HG02973 (cell line): ENCODE results near the gene IGF2BP2.
"Not testable (repeated sequence)": the region's sequence is repeated elsewhere in the genome, so short reads cannot be mapped to it uniquely, and the experiment has no call there.

ENCODE experiments used
- ATAC-seq: cut with Tn5 transposase; IDR thresholded peaks from one replicate; pipeline ENCODE4 v1.9.1; 2021; ENCODE audit warnings: moderate library complexity; ENCODE audit not compliant: unreplicated experiment

IGF2BP2 gene

GRCh38 chr3:185838417-185838989, 13.7 kb upstream of the IGF2BP2 start:
- ATAC-seq, result not testable (repeated sequence)

GRCh38 chr3:185837414-185837813, 12.6 kb upstream of the IGF2BP2 start:
- ATAC-seq, result no peak

DNA sequence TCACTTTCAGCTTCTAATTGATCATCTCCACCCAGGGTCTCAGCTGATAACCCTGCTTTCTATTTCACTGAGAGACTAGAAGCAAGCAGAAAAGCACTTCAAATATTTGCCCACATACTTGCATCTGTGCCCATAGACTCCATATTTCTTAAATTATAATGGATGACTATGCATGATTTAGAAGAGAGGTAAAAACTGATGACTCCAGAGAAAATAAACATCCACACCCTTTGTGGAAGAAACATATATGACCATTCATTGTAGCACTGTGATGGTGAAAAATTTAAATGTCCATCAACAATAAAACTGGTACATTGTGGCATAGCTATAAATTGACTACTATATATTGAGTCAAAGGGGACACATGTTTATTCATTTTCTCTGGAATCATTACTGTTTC, 7.1 kb upstream of the IGF2BP2 start:
- ATAC-seq, result no peak

DNA sequence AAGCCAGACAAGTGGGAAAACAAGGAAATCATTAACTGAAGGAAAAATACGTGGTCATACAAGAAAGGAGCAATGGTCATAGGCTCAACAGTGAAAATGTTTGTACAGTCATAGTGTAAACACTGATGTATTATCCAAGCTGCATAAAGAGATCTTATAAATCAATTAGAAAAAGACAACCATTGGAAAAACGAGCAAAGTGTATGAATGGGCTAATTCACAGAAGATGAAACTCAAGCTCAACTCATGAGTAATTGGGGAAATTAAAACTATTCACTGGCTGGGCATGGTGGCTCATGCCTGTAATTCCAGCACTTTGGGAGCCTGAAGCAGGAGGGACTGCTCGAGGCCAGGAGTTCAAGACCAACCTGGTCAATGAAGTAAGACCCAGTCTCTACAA, 6.4 kb upstream of the IGF2BP2 start:
- no peak for ATAC-seq

- ATAC-seq, result no peak
These were observed 5.4 kb upstream of the IGF2BP2 start for GRCh38 chr3:185830018-185830797.

DNA sequence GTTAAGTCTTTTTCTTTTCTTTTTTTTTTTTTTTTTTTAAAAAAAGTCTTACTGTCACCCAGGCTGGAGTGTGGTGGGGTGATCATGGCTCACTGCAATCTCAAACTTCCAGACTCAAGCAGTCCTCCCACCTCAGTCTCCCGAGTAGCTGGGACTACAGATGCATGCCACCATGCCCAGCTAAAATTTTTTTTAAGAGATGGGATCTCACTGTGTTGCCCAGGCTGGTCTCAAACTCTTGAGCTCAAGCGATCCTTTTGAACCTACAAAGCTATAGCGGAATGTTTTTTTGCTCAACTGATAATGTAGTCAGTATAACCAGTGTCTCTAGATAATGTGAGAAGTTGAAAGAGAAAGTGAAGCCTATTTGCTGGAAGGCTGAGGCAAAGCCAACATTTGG, 3.9 kb upstream of the IGF2BP2 start:
- ATAC-seq, result no peak

GRCh38 chr3:185827595-185828344, 2.9 kb upstream of the IGF2BP2 start:
- ATAC-seq, result no peak

- ATAC-seq, result peak; percentile 27
These were observed 1.0 kb upstream of the IGF2BP2 start for GRCh38 chr3:185825639-185826481.

GRCh38 chr3:185824051-185825005, 514 bp downstream of the IGF2BP2 start:
- ATAC-seq, result peak; percentile 12

DNA sequence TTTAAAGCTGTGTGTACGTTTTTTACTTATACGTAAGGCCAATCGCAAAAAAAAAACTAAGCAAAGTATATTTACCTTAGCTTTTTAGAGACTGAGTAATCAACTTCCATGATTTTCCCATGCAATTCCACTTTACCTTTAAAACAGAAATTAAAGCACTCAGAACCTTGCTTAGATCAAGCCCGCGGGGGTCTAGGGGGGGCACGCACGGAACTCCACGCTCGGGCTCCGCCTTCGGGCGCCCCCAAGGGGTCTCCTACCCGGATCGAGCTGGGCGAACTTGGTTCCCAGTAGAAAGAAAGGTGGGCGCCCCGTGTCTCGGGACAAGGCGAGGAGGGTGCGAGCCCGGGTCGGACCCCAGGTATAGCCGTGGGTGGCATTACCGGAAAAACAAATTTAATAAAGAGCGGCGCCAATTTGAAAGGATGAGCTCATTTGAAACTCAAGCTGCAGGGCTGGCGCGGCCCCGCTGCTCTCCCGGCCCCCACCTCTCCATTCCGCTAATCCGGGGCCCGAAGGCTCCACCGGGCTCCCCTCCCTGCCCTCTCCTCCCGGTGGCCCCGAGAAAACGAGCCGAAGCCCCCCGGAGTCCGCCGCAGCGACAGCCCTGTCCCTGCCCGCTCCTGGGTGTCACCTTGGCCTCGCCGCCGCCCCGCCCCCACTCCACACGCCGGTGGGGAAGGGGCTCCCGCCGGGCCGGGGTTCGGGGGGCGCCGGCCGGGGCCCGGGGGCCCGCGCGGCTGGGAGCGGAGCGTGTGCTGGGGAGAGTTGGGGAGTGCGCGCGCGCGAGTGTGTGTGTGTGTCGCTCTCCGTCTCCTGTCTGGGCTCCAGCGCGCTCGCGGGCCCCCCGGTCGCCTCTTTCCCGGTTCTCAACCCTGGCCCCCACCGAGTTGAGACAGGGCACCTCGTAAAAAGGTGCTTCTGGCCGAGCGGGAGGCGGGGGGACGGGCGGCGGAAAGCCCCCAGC, 1.5 kb downstream of the IGF2BP2 start:
- ATAC-seq, result no peak

- ATAC-seq, result no peak
These were observed 2.4 kb downstream of the IGF2BP2 start for GRCh38 chr3:185822221-185823000.

DNA sequence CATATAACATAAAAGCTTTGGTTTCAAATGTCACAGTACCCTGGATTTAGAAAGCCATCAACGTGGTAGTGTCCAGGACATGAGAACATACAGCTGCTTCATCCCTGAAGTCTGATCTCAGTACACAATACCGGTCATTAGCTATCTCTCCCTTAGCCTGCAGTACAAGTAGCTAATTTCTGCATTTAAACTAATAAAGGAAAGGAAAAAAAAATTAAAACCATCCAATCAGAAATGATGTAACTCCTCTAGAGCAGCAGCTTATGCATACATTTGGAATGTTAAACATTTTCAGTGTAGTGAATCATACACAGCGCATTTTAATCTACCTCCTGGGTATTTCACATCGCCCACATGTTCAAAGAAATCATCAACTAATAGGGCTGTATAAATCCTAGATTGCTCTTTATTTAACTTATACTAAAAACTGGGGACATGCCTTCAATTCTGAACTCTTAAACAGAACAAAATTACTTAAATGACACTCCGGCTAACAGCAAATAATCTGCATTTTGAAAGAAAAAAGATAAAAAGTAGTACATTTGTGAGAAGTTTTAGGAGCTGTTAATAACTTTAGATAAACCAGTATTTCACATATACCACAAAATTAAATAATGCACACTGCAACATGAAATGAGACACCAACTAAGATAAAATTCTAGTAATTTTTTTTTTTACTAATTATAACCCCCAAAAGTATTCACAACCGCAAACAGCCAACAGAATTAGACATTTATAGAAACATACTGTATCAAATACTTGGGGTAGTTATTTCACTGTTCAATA, 3.7 kb downstream of the IGF2BP2 start:
- no peak for ATAC-seq

DNA sequence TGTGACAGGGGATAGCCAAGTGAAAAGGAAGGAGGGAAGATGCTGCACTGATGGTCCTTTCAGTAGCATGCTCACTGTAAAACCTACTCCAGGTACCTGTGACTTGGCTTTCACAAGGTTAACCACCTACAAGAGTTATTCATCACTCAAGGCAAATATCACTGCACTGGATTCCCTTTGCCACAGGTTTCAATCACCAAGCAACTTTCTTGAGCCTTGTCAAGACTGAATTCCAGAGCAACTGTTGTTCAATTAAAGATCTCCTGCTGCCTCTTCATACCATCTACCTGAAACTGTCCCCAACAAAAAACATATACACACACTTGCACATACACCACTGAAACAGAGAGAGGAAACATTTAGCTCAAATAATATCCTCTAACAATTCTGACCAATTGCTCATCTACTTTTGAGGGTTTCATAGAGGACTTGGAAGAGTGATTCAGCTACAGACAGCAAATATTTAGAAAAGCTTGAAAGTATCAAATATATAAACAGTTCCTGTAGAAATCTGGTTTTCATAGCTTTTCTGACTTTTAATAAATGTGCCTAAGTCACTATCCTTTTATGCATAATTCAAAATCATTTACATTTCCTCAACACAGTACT, 6.5 kb downstream of the IGF2BP2 start:
- no peak for ATAC-seq

GRCh38 chr3:185815391-185816282, 9.2 kb downstream of the IGF2BP2 start:
- ATAC-seq, result no peak

DNA sequence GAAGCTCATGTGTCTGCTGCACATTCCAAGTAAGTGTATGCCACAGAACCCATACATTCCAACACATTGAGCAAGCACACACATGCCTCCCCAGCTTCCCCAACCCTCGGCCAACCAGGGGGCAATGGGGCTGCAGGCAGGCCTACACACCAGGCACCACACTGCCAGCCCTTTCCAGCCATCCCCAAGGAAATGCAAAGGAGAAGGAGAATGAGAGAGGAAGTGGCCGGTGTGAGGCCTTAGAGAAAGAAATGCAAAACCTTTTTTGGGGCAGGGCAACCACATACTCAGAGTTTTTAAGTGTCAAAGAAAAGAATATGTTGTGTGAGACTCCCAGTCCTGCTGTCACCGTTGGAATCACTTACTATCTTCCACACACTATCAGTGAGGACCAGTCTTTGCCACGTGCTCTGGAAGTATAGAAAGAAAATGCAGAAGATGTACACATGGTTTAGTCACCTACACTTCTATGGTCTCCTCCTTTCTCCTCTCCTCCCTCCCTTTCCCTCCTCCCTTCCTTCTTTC, 11.1 kb downstream of the IGF2BP2 start:
- ATAC-seq, result no peak

- no peak for ATAC-seq
These were observed 11.6 kb downstream of the IGF2BP2 start for GRCh38 chr3:185813205-185813604.
